ENCODE results near the gene METTL25. TPM values are rescaled to one million over a fixed set of nuclear protein-coding genes. Genes with fewer than 3 reads are reported as not detected.

METTL25 gene
- total RNA-seq, 1 experiment from 2014 or later = 3.5 TPM

DNA sequence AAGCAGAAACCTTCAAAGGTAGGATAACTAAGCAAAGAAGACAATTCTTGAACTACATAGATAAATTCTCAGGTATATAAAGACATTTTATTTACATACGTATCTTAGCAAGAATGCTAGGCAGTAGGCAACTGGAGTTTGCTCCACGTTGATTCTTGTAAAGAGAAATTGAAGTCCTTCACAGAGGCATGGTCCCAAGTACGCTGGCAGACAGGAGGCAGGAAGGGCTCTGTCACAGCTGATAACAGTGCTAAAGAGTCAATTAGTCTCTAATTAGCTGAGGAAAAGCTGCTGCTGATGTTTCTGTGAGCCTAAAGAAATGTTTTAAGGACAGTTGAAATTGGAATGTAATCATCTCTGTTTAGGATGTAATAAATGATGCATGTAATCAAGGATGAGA, 146.8 kb downstream of the METTL25 start:
- H3K9me3 ChIP-seq (ENCODE audit: control insufficient read depth, insufficient read depth, low read depth, low read length) = no peaks in the 10 kb centered on the region
- in situ Hi-C loops (cut with HindIII; ENCODE audit: low pct_unique_long_range_greater_than_20kb, low sequenced_read_pairs) = no loop called here
- POLR2A ChIA-PET = no interaction called here
- no peak for DNase-seq (ENCODE audit: low read depth, low spot score)
- H3K4me3 ChIP-seq (ENCODE audit: low read depth in 2 of 2, low read length in 2 of 2) = no peak overlapping the region
- intact Hi-C loops (cut with micrococcal nuclease; ENCODE audit: unreplicated experiment) = no loop called here
- TF ChIP-seq SIN3A (IDR thresholded peaks at IDR 0.05; ENCODE audit: borderline replicate concordance, insufficient read depth, low read depth, low read length) (no peak), TCF7L2 (IDR thresholded peaks at IDR 0.05; ENCODE audit: low read depth, low read length) (no peak), POLR2AphosphoS5 (IDR thresholded peaks at IDR 0.05; ENCODE audit: low read depth, low read length) (no peak)
- TF ChIP-seq, protein P1, sequence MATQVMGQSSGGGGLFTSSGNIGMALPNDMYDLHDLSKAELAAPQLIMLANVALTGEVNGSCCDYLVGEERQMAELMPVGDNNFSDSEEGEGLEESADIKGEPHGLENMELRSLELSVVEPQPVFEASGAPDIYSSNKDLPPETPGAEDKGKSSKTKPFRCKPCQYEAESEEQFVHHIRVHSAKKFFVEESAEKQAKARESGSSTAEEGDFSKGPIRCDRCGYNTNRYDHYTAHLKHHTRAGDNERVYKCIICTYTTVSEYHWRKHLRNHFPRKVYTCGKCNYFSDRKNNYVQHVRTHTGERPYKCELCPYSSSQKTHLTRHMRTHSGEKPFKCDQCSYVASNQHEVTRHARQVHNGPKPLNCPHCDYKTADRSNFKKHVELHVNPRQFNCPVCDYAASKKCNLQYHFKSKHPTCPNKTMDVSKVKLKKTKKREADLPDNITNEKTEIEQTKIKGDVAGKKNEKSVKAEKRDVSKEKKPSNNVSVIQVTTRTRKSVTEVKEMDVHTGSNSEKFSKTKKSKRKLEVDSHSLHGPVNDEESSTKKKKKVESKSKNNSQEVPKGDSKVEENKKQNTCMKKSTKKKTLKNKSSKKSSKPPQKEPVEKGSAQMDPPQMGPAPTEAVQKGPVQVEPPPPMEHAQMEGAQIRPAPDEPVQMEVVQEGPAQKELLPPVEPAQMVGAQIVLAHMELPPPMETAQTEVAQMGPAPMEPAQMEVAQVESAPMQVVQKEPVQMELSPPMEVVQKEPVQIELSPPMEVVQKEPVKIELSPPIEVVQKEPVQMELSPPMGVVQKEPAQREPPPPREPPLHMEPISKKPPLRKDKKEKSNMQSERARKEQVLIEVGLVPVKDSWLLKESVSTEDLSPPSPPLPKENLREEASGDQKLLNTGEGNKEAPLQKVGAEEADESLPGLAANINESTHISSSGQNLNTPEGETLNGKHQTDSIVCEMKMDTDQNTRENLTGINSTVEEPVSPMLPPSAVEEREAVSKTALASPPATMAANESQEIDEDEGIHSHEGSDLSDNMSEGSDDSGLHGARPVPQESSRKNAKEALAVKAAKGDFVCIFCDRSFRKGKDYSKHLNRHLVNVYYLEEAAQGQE (IDR thresholded peaks at IDR 0.05; ENCODE audit: insufficient read depth in 1 of 2, low read depth in 2 of 2, low read length in 1 of 2) = no peak
- TF ChIP-seq, protein P2, sequence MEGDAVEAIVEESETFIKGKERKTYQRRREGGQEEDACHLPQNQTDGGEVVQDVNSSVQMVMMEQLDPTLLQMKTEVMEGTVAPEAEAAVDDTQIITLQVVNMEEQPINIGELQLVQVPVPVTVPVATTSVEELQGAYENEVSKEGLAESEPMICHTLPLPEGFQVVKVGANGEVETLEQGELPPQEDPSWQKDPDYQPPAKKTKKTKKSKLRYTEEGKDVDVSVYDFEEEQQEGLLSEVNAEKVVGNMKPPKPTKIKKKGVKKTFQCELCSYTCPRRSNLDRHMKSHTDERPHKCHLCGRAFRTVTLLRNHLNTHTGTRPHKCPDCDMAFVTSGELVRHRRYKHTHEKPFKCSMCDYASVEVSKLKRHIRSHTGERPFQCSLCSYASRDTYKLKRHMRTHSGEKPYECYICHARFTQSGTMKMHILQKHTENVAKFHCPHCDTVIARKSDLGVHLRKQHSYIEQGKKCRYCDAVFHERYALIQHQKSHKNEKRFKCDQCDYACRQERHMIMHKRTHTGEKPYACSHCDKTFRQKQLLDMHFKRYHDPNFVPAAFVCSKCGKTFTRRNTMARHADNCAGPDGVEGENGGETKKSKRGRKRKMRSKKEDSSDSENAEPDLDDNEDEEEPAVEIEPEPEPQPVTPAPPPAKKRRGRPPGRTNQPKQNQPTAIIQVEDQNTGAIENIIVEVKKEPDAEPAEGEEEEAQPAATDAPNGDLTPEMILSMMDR (IDR thresholded peaks at IDR 0.05) = no peak
- no TSS peak for BruUV-seq (replicated peaks)
- H3K27me3 ChIP-seq (ENCODE audit: control insufficient read depth, insufficient read depth, low read length) = no peaks in the 10 kb centered on the region
- H3K4me1 ChIP-seq (ENCODE audit: control insufficient read depth, insufficient read depth, low read length) = no peaks in the 10 kb centered on the region
- no peak for ATAC-seq
- CTCF ChIA-PET = no interaction called here
- no peaks in the 10 kb centered on the region for H3K36me3 ChIP-seq (ENCODE audit: control insufficient read depth, insufficient read depth, low read length)
- H3K27ac ChIP-seq (ENCODE audit: low read length) = no peak overlapping the region

DNA sequence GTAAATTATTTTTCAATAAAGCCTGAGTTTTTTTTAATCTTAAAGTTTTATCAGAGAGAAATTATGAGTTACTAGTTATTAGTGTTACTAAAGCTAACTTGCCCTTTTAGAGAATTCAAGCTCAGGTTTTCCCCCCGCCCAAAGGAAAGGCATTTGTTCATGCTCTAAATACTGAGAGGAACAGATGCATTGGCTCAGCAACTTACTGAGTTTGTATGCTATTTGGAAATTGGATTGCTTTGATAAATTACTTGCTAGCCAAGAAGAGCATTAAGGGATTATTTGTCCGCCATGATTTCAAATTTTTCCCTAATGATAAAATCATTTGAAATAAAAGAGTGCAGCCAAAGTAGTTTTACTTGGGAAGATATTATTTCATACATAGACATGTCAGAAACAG, 149.4 kb downstream of the METTL25 start:
- no peak for DNase-seq (ENCODE audit: low read depth, low spot score)
- Histone ChIP-seq H3K9me3 (ENCODE audit: control insufficient read depth, insufficient read depth, low read depth, low read length) (no peaks in the 10 kb centered on the region), H3K4me3 (ENCODE audit: low read depth in 2 of 2, low read length in 2 of 2) (no peak overlapping the region), H3K27me3 (ENCODE audit: control insufficient read depth, insufficient read depth, low read length) (no peaks in the 10 kb centered on the region), H3K4me1 (ENCODE audit: control insufficient read depth, insufficient read depth, low read length) (no peaks in the 10 kb centered on the region), H3K36me3 (ENCODE audit: control insufficient read depth, insufficient read depth, low read length) (no peaks in the 10 kb centered on the region), H3K27ac (ENCODE audit: low read length) (no peak overlapping the region)
- TF ChIP-seq TCF7L2 (IDR thresholded peaks at IDR 0.05; ENCODE audit: low read depth, low read length) = no peak
- TF ChIP-seq, protein P2 (IDR thresholded peaks at IDR 0.05) = no peak
- TF ChIP-seq POLR2AphosphoS5 (IDR thresholded peaks at IDR 0.05; ENCODE audit: low read depth, low read length) = no peak
- no peak for TF ChIP-seq SIN3A (IDR thresholded peaks at IDR 0.05; ENCODE audit: borderline replicate concordance, insufficient read depth, low read depth, low read length)
- TF ChIP-seq, protein P1 (IDR thresholded peaks at IDR 0.05; ENCODE audit: insufficient read depth in 1 of 2, low read depth in 2 of 2, low read length in 1 of 2) = no peak
- POLR2A ChIA-PET = no interaction called here
- BruUV-seq (replicated peaks) = no TSS peak
- ATAC-seq = no peak
- intact Hi-C loops (cut with micrococcal nuclease; ENCODE audit: unreplicated experiment) = no loop called here
- CTCF ChIA-PET = no interaction called here
- in situ Hi-C loops (cut with HindIII; ENCODE audit: low pct_unique_long_range_greater_than_20kb, low sequenced_read_pairs) = no loop called here
